PFSK-1 (cell line): ENCODE results near the gene S1PR4.

Experiments
- FOXP2 ChIP-seq: optimal IDR thresholded peaks from 2 replicates; pipeline ENCODE3; 2011; ENCODE audit warnings: borderline replicate concordance, control low read depth, inconsistent platforms; ENCODE audit not compliant: insufficient read depth; ENCODE audit errors: extremely low read length, extremely low read depth
- POLR2AphosphoS5 ChIP-seq: IDR thresholded peaks from 2 replicates; pipeline ENCODE4 v1.6.1; 2012; ENCODE audit warnings: low read depth, mild to moderate bottlenecking, control low read depth, low read length, moderate library complexity
- REST ChIP-seq, 2 experiments: IDR thresholded peaks; 2 replicates each; pipeline versions ENCODE4 v1.6.1 to v1.8.0; 2011 to 2012; ENCODE audit warnings: low read depth in 2 of 2, low read length in 2 of 2, control low read depth in 1 of 2, inconsistent platforms in 1 of 2, mild to moderate bottlenecking in 1 of 2, moderate library complexity in 1 of 2; ENCODE audit not compliant: insufficient read depth in 1 of 2
- SIN3A ChIP-seq: IDR thresholded peaks from 2 replicates; pipeline ENCODE4 v1.6.1; 2012; ENCODE audit warnings: mild to moderate bottlenecking, low read length, moderate library complexity, borderline replicate concordance; ENCODE audit not compliant: insufficient read depth
- TAF1 ChIP-seq: IDR thresholded peaks from 2 replicates; pipeline ENCODE4 v1.6.1; 2012; ENCODE audit warnings: low read length, control low read depth, borderline replicate concordance; ENCODE audit not compliant: insufficient read depth

The S1PR4 gene

GRCh38 chr19:3194106-3195087 lies 15.8 kb downstream of the S1PR4 start:
- TF ChIP-seq TAF1: no peak
- no peak for TF ChIP-seq REST (IDR thresholded peaks at IDR 0.05; ENCODE audit: insufficient read depth in 1 of 2, low read depth in 2 of 2, low read length in 2 of 2)
- no peak for TF ChIP-seq POLR2AphosphoS5
- no peak for TF ChIP-seq SIN3A
- TF ChIP-seq FOXP2: no peak

- TF ChIP-seq POLR2AphosphoS5 (no peak), SIN3A (no peak), REST (IDR thresholded peaks at IDR 0.05; ENCODE audit: insufficient read depth in 1 of 2, low read depth in 2 of 2, low read length in 2 of 2) (no peak), TAF1 (no peak), FOXP2 (no peak)
These were observed 17.7 kb downstream of the S1PR4 start for GRCh38 chr19:3196064-3196932.

- TF ChIP-seq FOXP2: no peak
- TF ChIP-seq REST (IDR thresholded peaks at IDR 0.05; ENCODE audit: insufficient read depth in 1 of 2, low read depth in 2 of 2, low read length in 2 of 2): no peak
- no peak for TF ChIP-seq POLR2AphosphoS5
- TF ChIP-seq SIN3A: no peak
- no peak for TF ChIP-seq TAF1
These were observed 18.3 kb downstream of the S1PR4 start for GRCh38 chr19:3196933-3197205.

GRCh38 chr19:3198901-3199700 lies 20.5 kb downstream of the S1PR4 start:
- no peak for TF ChIP-seq POLR2AphosphoS5
- TF ChIP-seq FOXP2: no peak
- TF ChIP-seq TAF1: no peak
- TF ChIP-seq REST (IDR thresholded peaks at IDR 0.05; ENCODE audit: insufficient read depth in 1 of 2, low read depth in 2 of 2, low read length in 2 of 2): no peak
- TF ChIP-seq SIN3A: no peak
